Psoas muscle (tissue), 8 donors: Measurements from ENCODE around the gene LMF2. TPM values are rescaled to one million over a fixed set of nuclear protein-coding genes. Genes with fewer than 3 reads are reported as not detected.

Experiments used
- ATAC-seq, 4 donors: fragments of 200-7000 bp; cut with Tn5 transposase; one replicate each; pipeline ENCODE4 v1.9.1; 2020; ENCODE audit warnings: moderate library complexity in 3 of 4, mild to moderate bottlenecking in 2 of 4
- DNase-seq, 2 donors: peaks; one replicate each; pipeline ENCODE4 v3.0.0-alpha.2; 2020
- H3K27ac ChIP-seq: fragments of 200-600 bp; one replicate; pipeline ENCODE4 v1.8.0; 2022
- H3K27me3 ChIP-seq, 3 donors: fragments of 200-600 bp in 1 of 3; one replicate each; pipeline versions ENCODE4 v1.6.1 to v1.8.0; 2013 to 2022; ENCODE audit warnings: low read length in 2 of 3, mild to moderate bottlenecking in 2 of 3, moderate library complexity in 1 of 3; ENCODE audit not compliant: insufficient read depth in 3 of 3
- H3K36me3 ChIP-seq, 2 donors: fragments of 200-600 bp in 1 of 2; one replicate each; pipeline versions ENCODE4 v1.6.1 to v1.8.0; 2013 to 2022; ENCODE audit warnings: low read depth in 1 of 2, mild to moderate bottlenecking in 1 of 2, moderate library complexity in 1 of 2; ENCODE audit not compliant: insufficient read depth in 1 of 2
- H3K4me1 ChIP-seq: fragments of 200-600 bp; one replicate; pipeline ENCODE4 v1.8.0; 2022
- H3K4me3 ChIP-seq: fragments of 200-600 bp; one replicate; pipeline ENCODE4 v1.8.0; 2022; ENCODE audit warnings: mild to moderate bottlenecking
- H3K9me3 ChIP-seq: fragments of 200-600 bp; one replicate; pipeline ENCODE4 v1.8.0; 2022
- WGBS, 3 donors: extraction: QIAGEN DNeasy Blood & Tissue Kit; methylation state at CpG; one replicate each; pipeline versions ENCODE4 v1.1.6 to v1.1.7; 2013; 5-methylcytosine and 5-hydroxymethylcytosine counted together
- intact Hi-C, 2 donors: fragments of 100-400 bp; cut with DNase I; formaldehyde crosslinking; loops; one replicate each; pipeline versions ENCODE4 v1.11.0 to v1.14.2; 2022
- polyA plus RNA-seq, 3 donors: library from polyadenylated mRNA; stranded (reverse); fragments of 200-250 nt; gene quantifications; one replicate each; pipeline ENCODE4 v1.2.3, GENCODE V29; 2013
- total RNA-seq, 4 donors: library from RNA; stranded (reverse); fragmentation: NEBNext Ultra II Directional in 2 of 4; extraction: Animal tissue kit (Norgen Biotek cat#: 25700) in 2 of 4; gene quantifications; one replicate each; pipeline versions ENCODE4 v1.2.1 to v1.2.4, GENCODE V29; 2021 to 2023
- TF ChIP-seq, protein P1 (sequence below): fragments of 200-600 bp; IDR thresholded peaks from one replicate; pipeline ENCODE4 v1.8.0; 2022; ENCODE audit warnings: antibody characterized with exemption
- donor health status: healthy with polysubstance abuse.
- donor health status: DM: no; HTN: no; CAD: no; lungs with moderate emphysema.
- donor health status: Bipolar disorder and iron deficiency.
- donor health status: healthy.
- donor health status: DM: yes; HTN: yes; CAD: no.
- donor health status: DM: no; HTN: no; CAD: no.
- donor health status: DM: no; HTN: no; CAD: no.
- donor health status: DM: yes; HTN: yes; CAD: no.

Gene LMF2
- total and polyA plus RNA-seq, 7 donors = 14.9 to 24.1 (median 17.2) TPM

DNA sequence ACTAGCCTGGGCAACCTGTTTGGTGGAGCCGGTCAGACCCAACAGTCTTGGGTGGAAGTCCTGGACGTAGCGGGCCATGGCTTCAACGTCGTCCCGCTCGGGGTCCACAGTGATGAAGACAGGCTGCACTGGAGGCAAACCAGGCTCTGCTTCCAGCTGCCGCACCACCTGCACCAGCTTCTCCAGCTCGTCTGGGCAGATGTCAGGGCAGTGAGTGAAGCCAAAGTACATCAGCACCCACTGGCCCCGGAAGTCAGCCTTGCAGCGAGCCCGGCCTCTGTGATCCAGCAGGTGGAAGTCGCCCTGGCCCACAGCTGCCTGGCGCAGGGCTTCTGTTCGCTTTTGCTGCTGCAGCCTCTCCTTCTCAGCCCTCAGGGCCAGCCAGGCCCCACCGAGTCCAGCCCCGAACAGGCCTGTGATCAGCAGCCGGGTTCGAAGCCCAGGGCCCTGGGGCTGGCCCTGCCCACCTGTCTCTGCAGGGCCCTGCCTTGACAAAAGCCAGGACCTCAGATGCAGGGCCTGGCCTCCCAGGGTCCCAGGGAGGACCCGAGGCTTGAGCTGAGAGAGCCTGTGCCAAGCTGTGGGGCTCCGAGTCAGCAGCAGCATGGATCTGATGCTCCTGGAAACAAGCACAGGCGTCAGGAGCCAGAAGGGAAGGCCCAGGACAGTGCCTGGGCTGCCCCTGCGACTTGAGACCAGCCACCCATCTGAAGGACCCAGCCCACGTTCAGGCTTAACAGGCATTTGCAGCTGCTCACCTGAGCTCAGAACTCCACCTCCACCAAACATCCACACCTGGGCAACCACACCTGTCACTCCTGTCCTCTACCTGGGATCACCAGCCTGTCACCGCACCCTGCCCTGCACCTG lies 16.5 kb upstream of the LMF2 start:
- DNase-seq (peak in 1 of 2 donors; percentile 59), ATAC-seq (no peak)
- intact Hi-C loops = no loop called here
- peak overlapping the region; percentile 95 for H3K4me3 ChIP-seq
- peaks cover 0 to 3% (median 2%) of the 10 kb centered on the region in 3 donors for H3K27me3 ChIP-seq
- H3K4me1 ChIP-seq = peaks cover 17% of the 10 kb centered on the region
- peaks cover 3 to 48% of the 10 kb centered on the region in 2 donors for H3K36me3 ChIP-seq
- TF ChIP-seq, protein P1, sequence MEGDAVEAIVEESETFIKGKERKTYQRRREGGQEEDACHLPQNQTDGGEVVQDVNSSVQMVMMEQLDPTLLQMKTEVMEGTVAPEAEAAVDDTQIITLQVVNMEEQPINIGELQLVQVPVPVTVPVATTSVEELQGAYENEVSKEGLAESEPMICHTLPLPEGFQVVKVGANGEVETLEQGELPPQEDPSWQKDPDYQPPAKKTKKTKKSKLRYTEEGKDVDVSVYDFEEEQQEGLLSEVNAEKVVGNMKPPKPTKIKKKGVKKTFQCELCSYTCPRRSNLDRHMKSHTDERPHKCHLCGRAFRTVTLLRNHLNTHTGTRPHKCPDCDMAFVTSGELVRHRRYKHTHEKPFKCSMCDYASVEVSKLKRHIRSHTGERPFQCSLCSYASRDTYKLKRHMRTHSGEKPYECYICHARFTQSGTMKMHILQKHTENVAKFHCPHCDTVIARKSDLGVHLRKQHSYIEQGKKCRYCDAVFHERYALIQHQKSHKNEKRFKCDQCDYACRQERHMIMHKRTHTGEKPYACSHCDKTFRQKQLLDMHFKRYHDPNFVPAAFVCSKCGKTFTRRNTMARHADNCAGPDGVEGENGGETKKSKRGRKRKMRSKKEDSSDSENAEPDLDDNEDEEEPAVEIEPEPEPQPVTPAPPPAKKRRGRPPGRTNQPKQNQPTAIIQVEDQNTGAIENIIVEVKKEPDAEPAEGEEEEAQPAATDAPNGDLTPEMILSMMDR = no peak
- H3K9me3 ChIP-seq = no peaks in the 10 kb centered on the region
- WGBS, 3 donors = 75 to 80% (median 75%) methylated on average over 24 to 25 of the region's 25 CpGs
- no peak overlapping the region for H3K27ac ChIP-seq

DNA sequence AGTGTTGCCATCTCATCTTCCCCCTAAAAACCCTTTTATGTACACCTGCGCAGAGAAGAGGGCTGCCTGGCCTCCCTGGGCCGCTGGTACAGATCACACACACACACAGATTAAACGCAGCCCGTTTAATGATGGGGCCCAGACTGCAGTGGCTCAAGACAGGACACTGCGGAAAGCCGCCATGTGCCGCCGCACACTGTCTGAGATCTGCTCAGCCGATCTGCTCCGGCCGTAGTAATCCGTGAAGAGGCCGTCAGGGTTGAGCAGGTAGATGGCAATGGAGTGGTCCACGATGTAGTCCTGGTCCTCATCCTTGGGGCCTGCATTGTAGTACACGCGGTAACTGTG lies 15.9 kb upstream of the LMF2 start:
- Histone ChIP-seq H3K4me3 (no peak overlapping the region), H3K4me1 (peaks cover 17% of the 10 kb centered on the region), H3K9me3 (no peaks in the 10 kb centered on the region), H3K27me3 (no peaks in the 10 kb centered on the region), H3K27ac (no peak overlapping the region), H3K36me3 (peaks cover 8 to 54% of the 10 kb centered on the region in 2 donors)
- DNase-seq (no peak), ATAC-seq (no peak)
- intact Hi-C loops = no loop called here
- TF ChIP-seq, protein P1 = no peak
- 91 to 94% (median 92%) methylated on average over 16 of the region's 16 CpGs for WGBS, 3 donors

DNA sequence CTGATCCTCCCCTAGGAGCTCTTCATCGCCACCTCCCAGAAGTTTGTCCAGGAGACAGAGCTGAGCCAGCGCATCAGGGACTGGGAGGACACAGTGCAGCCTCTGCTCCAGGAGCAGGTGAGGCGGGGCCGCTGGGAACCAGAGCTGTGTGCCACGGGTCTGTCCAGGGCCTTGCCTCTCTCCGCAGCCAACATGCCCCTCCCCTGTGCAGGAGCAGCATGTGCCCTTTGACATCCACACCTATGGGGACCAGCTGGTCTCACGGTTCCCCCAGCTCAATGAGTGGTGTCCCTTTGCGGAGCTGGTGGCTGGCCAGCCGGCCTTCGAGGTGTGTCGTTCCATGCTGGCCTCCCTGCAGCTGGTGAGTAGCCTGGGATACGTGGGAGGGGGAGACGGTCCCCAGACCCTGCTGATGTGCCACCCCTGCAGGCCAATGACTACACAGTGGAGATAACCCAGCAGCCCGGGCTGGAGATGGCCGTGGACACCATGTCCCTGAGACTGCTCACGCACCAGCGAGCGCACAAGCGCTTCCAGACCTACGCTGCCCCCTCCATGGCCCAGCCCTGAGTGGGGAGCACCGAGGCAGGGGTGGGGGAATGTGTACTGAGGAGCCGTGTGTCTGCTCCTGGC lies 15.4 kb upstream of the LMF2 start:
- Histone ChIP-seq H3K4me3 (no peak overlapping the region), H3K9me3 (no peaks in the 10 kb centered on the region), H3K4me1 (peaks cover 13% of the 10 kb centered on the region), H3K27me3 (no peaks in the 10 kb centered on the region), H3K36me3 (peaks cover 8 to 59% of the 10 kb centered on the region in 2 donors), H3K27ac (no peak overlapping the region)
- intact Hi-C loops = no loop called here
- TF ChIP-seq, protein P1 = no peak
- WGBS, 3 donors = 80 to 83% (median 81%) methylated on average over 17 to 22 of the region's 22 CpGs
- DNase-seq (no peak), ATAC-seq (no peak)

DNA sequence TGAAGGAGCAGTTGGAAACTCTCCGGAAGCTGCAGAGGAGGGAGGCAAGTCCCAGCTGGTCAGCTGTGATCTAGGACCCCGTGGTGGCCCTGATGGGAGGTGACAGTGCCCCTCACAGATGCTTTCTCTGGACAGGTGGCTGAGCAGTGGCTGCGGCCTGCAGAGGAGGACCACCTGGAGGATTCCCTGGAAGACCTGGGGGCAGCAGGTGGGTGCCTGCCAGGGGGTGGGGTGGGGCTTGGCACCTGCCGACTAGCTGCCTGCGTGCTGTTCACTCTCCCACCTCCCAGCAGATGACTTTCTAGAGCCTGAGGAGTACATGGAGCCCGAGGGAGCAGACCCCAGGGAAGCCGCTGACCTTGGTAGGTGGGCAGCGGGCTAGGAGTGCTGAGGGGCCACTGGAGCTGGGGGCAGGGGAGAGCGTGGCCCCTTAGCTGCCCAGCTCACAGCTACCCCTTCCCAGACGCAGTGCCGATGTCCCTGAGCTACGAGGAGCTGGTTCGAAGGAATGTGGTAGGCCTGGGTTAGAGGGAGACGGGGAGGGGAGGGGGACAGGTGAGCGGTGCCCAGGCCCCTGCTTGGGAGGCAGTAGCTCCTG lies 14.8 kb upstream of the LMF2 start:
- no peak overlapping the region for H3K27ac ChIP-seq
- 84 to 91% (median 88%) methylated on average over 14 to 15 of the region's 15 CpGs for WGBS, 3 donors
- ATAC-seq (no peak), DNase-seq (no peak)
- H3K27me3 ChIP-seq = no peaks in the 10 kb centered on the region
- TF ChIP-seq, protein P1 = no peak
- intact Hi-C loops = no loop called here
- no peaks in the 10 kb centered on the region for H3K9me3 ChIP-seq
- H3K36me3 ChIP-seq = peaks cover 8 to 65% of the 10 kb centered on the region in 2 donors
- H3K4me1 ChIP-seq = peaks cover 11% of the 10 kb centered on the region
- no peak overlapping the region for H3K4me3 ChIP-seq
